Mucosa of descending colon (tissue), 3 donors: ENCODE data around the gene CAMK2D. TPM values are rescaled to one million over a fixed set of nuclear protein-coding genes. Genes with fewer than 3 reads are reported as not detected.

Source experiments
- ATAC-seq: fragments of 200-7000 bp; cut with Tn5 transposase; one replicate; pipeline ENCODE4 v1.9.1; 2020; ENCODE audit warnings: mild to moderate bottlenecking, moderate library complexity
- DNase-seq, 3 donors: peaks; one replicate each; pipeline ENCODE4 v3.0.0-alpha.2; 2020
- H3K36me3 ChIP-seq: fragments of 200-600 bp; one replicate; pipeline ENCODE4 v1.8.0; 2021; ENCODE audit warnings: low read depth, mild to moderate bottlenecking
- H3K4me1 ChIP-seq: fragments of 200-600 bp; one replicate; pipeline ENCODE4 v1.8.0; 2021; ENCODE audit warnings: low read depth, mild to moderate bottlenecking
- H3K4me3 ChIP-seq: fragments of 200-600 bp; one replicate; pipeline ENCODE4 v1.8.0; 2021; ENCODE audit warnings: mild to moderate bottlenecking
- H3K9me3 ChIP-seq: fragments of 200-600 bp; one replicate; pipeline ENCODE4 v1.8.0; 2021; ENCODE audit warnings: mild to moderate bottlenecking
- CTCF ChIP-seq: fragments of 200-600 bp; IDR thresholded peaks from one replicate; pipeline ENCODE4 v1.8.0; 2022; ENCODE audit warnings: antibody characterized with exemption, mild to moderate bottlenecking
- intact Hi-C, 2 donors: fragments of 100-400 bp; cut with DNase I in 1 of 2; cut with micrococcal nuclease in 1 of 2; formaldehyde crosslinking; loops; one replicate each; pipeline versions ENCODE4 v1.11.0 to v1.11.1; 2022; cut with DNase I, micrococcal nuclease
- total RNA-seq, 3 donors: library from RNA; stranded (reverse); fragmentation: NEBNext Ultra II Directional in 2 of 3; extraction: Animal tissue kit (Norgen Biotek cat#: 25700) in 2 of 3; gene quantifications; one replicate each; pipeline versions ENCODE4 v1.2.1 to v1.2.4, GENCODE V29; 2021 to 2023
- donor health status: DM: no; HTN: no; CAD: no; lungs with moderate emphysema.
- donor health status: DM: no; HTN: no; CAD: no.
- donor health status: DM: no; HTN: yes; CAD: no.

Gene CAMK2D
- total RNA-seq, 3 donors from 2014 or later, result 59.8 to 83.0 (median 77.3) TPM

- no peak for TF ChIP-seq CTCF
- no peaks in the 10 kb centered on the region for H3K36me3 ChIP-seq
- intact Hi-C loops, result loop anchor here in 1 of 2 donors (10.0 kb wide), 1 partner anchor 602 kb away; no protein-coding TSS in a partner anchor
- no peaks in the 10 kb centered on the region for H3K9me3 ChIP-seq
- H3K4me1 ChIP-seq, result no peaks in the 10 kb centered on the region
- no peak overlapping the region for H3K4me3 ChIP-seq
- no peak for DNase-seq
- ATAC-seq, result no peak
Measured at GRCh38 chr4:113783289-113783688, 21.8 kb upstream of the CAMK2D start.

GRCh38 chr4:113781439-113782040 lies 20.0 kb upstream of the CAMK2D start:
- Histone ChIP-seq H3K4me3 (no peak overlapping the region), H3K36me3 (no peaks in the 10 kb centered on the region), H3K9me3 (no peaks in the 10 kb centered on the region), H3K4me1 (no peaks in the 10 kb centered on the region)
- intact Hi-C loops, result loop anchor here in 1 of 2 donors (10.0 kb wide), 1 partner anchor 603 kb away; no protein-coding TSS in a partner anchor
- no peak for TF ChIP-seq CTCF
- DNase-seq, result no peak
- ATAC-seq, result no peak

GRCh38 chr4:113776679-113777078 lies 15.1 kb upstream of the CAMK2D start:
- TF ChIP-seq CTCF, result no peak
- intact Hi-C loops, result loop anchor here in 1 of 2 donors (10.0 kb wide), 1 partner anchor 382 kb away; no protein-coding TSS in a partner anchor
- Histone ChIP-seq H3K4me3 (no peak overlapping the region), H3K36me3 (no peaks in the 10 kb centered on the region), H3K4me1 (no peaks in the 10 kb centered on the region), H3K9me3 (no peaks in the 10 kb centered on the region)
- DNase-seq (no peak), ATAC-seq (no peak)

- no peaks in the 10 kb centered on the region for H3K9me3 ChIP-seq
- no peaks in the 10 kb centered on the region for H3K36me3 ChIP-seq
- H3K4me3 ChIP-seq, result no peak overlapping the region
- ATAC-seq, result no peak
- no peaks in the 10 kb centered on the region for H3K4me1 ChIP-seq
- intact Hi-C loops, result loop anchor here in 1 of 2 donors (10.0 kb wide), 1 partner anchor 381 kb away; no protein-coding TSS in a partner anchor
- DNase-seq, result no peak
- TF ChIP-seq CTCF, result no peak
Measured at GRCh38 chr4:113776016-113776415, 14.5 kb upstream of the CAMK2D start.

GRCh38 chr4:113773756-113774155 lies 12.2 kb upstream of the CAMK2D start:
- TF ChIP-seq CTCF, result no peak
- intact Hi-C loops, result loop anchor here in 1 of 2 donors (10.0 kb wide), 1 partner anchor 379 kb away; no protein-coding TSS in a partner anchor

More at GRCh38 chr4:113773756-113774155, 12.2 kb upstream of the CAMK2D start:
- ATAC-seq (peak; percentile 78), DNase-seq (no peak)
- Histone ChIP-seq H3K4me3 (no peak overlapping the region), H3K9me3 (no peaks in the 10 kb centered on the region), H3K4me1 (no peaks in the 10 kb centered on the region), H3K36me3 (no peaks in the 10 kb centered on the region)
